Tibial nerve (tissue), 4 donors: ENCODE data around the gene SAMD14. TPM values are rescaled to one million over a fixed set of nuclear protein-coding genes. Genes with fewer than 3 reads are reported as not detected.
A peak's percentile ranks its signal among the peaks of the same experiment; 100 is the strongest.

Source experiments
- DNase-seq, 2 donors: peaks; one replicate each; pipeline ENCODE4 v3.0.0-alpha.2; 2019; ENCODE audit warnings: low spot score in 2 of 2
- H3K27ac ChIP-seq, 4 donors: fragments of 200-600 bp; sonication (generic) in 3 of 4; one replicate each; pipeline ENCODE4 v1.5.1; 2017 to 2019; ENCODE audit warnings: mild to moderate bottlenecking in 1 of 4
- H3K27me3 ChIP-seq, 2 donors: fragments of 200-600 bp; sonication (generic) in 1 of 2; one replicate each; pipeline versions ENCODE4 v1.5.1 to v1.6.0; 2017 to 2019
- H3K36me3 ChIP-seq, 3 donors: fragments of 200-600 bp; sonication (generic); one replicate each; pipeline ENCODE4 v1.5.1; 2018 to 2019
- H3K4me1 ChIP-seq, 4 donors: fragments of 200-600 bp; sonication (generic) in 3 of 4; one replicate each; pipeline ENCODE4 v1.5.1; 2017 to 2019
- H3K4me3 ChIP-seq, 4 donors: fragments of 200-600 bp; sonication (generic) in 3 of 4; one replicate each; pipeline ENCODE4 v1.5.1; 2017 to 2019; ENCODE audit warnings: mild to moderate bottlenecking in 1 of 4, moderate library complexity in 1 of 4
- H3K9me3 ChIP-seq, 4 donors: fragments of 200-600 bp; sonication (generic) in 3 of 4; one replicate each; pipeline ENCODE4 v1.5.1; 2017 to 2019
- CTCF ChIP-seq, 5 experiments: fragments of 200-600 bp in 3 of 5; fragments of 450-650 bp in 2 of 5; sonication (generic) in 3 of 5; IDR thresholded peaks; one replicate each; pipeline ENCODE4 v1.5.1; 2016 to 2019; ENCODE audit warnings: antibody characterized with exemption in 5 of 5, mild to moderate bottlenecking in 3 of 5, moderate library complexity in 2 of 5
- EP300 ChIP-seq, 2 donors: sonication (generic); formaldehyde crosslinking; IDR thresholded peaks; one replicate each; pipeline ENCODE4 v1.6.1; 2017; ENCODE audit warnings: antibody characterized with exemption in 2 of 2, mild to moderate bottlenecking in 1 of 2
- POLR2A ChIP-seq, 2 donors: fragments of 450-650 bp; IDR thresholded peaks; one replicate each; pipeline ENCODE4 v1.6.1; 2017; ENCODE audit warnings: antibody characterized with exemption in 2 of 2, mild to moderate bottlenecking in 2 of 2, moderate library complexity in 2 of 2
- WGBS, 2 donors: methylation state at CpG; one replicate each; pipeline ENCODE4 v1.1.5; 2018; 5-methylcytosine and 5-hydroxymethylcytosine counted together
- total RNA-seq, 4 donors: library from RNA; depleted of rRNA; stranded (reverse); fragments of >200 nt; gene quantifications; one replicate each; pipeline ENCODE4 v1.1.0, GENCODE V29; 2016

Gene SAMD14
- total RNA-seq, 4 donors from 2014 or later: 0.63 to 1.5 (median 1.1) TPM

GRCh38 chr17:50150354-50151040 is 20.5 kb upstream of the SAMD14 start, which contains the start of gene PPP1R9B:
Gene PPP1R9B, minus strand, starts transcription at chr17:50150677. Its CDS starts 164 bp downstream, at chr17:50150513.
- Histone ChIP-seq H3K9me3 (no peaks in the 10 kb centered on the region), H3K27ac (peak within 1 kb of the TSS; percentile 81 to 94 (median 90)), H3K4me1 (peaks cover 0 to 83% (median 38%) of the 10 kb centered on the region in 4 donors), H3K4me3 (peak within 1 kb of the TSS; percentile 72 to 96 (median 93)), H3K27me3 (no peaks in the 10 kb centered on the region), H3K36me3 (no peaks in the 10 kb centered on the region)
- DNase-seq: no peak
- TF ChIP-seq POLR2A (IDR thresholded peaks at IDR 0.05) (no peak), EP300 (IDR thresholded peaks at IDR 0.05) (no peak), CTCF (IDR thresholded peaks at IDR 0.05) (no peak)
- WGBS, 2 donors: 0% methylated on average over 30 to 63 of the region's 69 CpGs

- no peak for DNase-seq
- H3K27ac ChIP-seq: peak overlapping the region; percentile 81 to 94 (median 90)
These were observed 19.7 kb upstream of the SAMD14 start for GRCh38 chr17:50149417-50150353.

DNA sequence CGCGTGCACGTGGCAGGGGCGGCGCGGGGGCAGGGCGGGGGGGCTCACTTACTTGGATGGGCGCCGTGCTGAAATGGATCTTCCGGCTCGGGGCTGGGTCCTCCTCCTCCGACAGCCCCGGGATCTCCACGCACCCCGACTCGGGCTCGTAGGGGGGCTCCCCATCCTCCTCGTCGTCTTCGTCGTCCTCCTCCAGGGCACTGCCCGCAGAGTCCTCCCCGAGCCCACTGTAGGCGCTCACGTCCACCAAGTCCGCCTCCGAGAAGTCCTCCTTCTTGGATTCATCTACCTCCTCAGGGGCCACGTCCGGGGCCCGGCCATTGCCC is 19.1 kb upstream of the SAMD14 start:
- Histone ChIP-seq H3K4me3 (peak overlapping the region; percentile 72 to 96 (median 93)), H3K27me3 (no peaks in the 10 kb centered on the region), H3K4me1 (peaks cover 0 to 83% (median 43%) of the 10 kb centered on the region in 4 donors), H3K27ac (peak overlapping the region; percentile 81 to 94 (median 90)), H3K9me3 (no peaks in the 10 kb centered on the region), H3K36me3 (peaks cover 0 to 10% (median 0%) of the 10 kb centered on the region in 3 donors)
- TF ChIP-seq EP300 (IDR thresholded peaks at IDR 0.05): no peak
- TF ChIP-seq POLR2A (IDR thresholded peaks at IDR 0.05): no peak
- TF ChIP-seq CTCF (IDR thresholded peaks at IDR 0.05): no peak
- DNase-seq: no peak
- WGBS, 2 donors: 0 to 1% methylated on average over 13 to 25 of the region's 30 CpGs

More at GRCh38 chr17:50149417-50150353, 19.7 kb upstream of the SAMD14 start:
- Histone ChIP-seq H3K9me3 (no peaks in the 10 kb centered on the region), H3K36me3 (peaks cover 0 to 3% (median 0%) of the 10 kb centered on the region in 3 donors), H3K4me1 (peaks cover 0 to 83% (median 42%) of the 10 kb centered on the region in 4 donors), H3K27me3 (no peaks in the 10 kb centered on the region), H3K4me3 (peak overlapping the region; percentile 72 to 96 (median 93))
- 0 to 1% methylated on average over 23 to 48 of the region's 123 CpGs for WGBS, 2 donors
- TF ChIP-seq POLR2A (IDR thresholded peaks at IDR 0.05) (no peak), EP300 (IDR thresholded peaks at IDR 0.05) (no peak), CTCF (IDR thresholded peaks at IDR 0.05) (peak in 4 of 5 experiments; percentile 10 to 51 (median 26))

GRCh38 chr17:50148226-50149090 is 18.5 kb upstream of the SAMD14 start:
- WGBS, 2 donors: 3 to 4% methylated on average over 9 to 23 of the region's 25 CpGs
- TF ChIP-seq POLR2A (IDR thresholded peaks at IDR 0.05) (no peak), EP300 (IDR thresholded peaks at IDR 0.05) (peak in 1 of 2 donors; percentile 30), CTCF (IDR thresholded peaks at IDR 0.05) (peak in 1 of 5 experiments; percentile 13)
- Histone ChIP-seq H3K36me3 (peaks cover 0 to 16% (median 0%) of the 10 kb centered on the region in 3 donors), H3K27me3 (no peaks in the 10 kb centered on the region), H3K27ac (peak overlapping the region; percentile 81 to 94 (median 90)), H3K9me3 (no peaks in the 10 kb centered on the region), H3K4me1 (peaks cover 0 to 79% (median 40%) of the 10 kb centered on the region in 4 donors), H3K4me3 (peak overlapping the region; percentile 72 to 96 (median 93))
- DNase-seq: peak in 1 of 2 donors; percentile 54
